ENCODE data around the gene SLC25A47.
A peak's percentile ranks its signal among the peaks of the same experiment; 100 is the strongest.

SLC25A47 gene

DNA sequence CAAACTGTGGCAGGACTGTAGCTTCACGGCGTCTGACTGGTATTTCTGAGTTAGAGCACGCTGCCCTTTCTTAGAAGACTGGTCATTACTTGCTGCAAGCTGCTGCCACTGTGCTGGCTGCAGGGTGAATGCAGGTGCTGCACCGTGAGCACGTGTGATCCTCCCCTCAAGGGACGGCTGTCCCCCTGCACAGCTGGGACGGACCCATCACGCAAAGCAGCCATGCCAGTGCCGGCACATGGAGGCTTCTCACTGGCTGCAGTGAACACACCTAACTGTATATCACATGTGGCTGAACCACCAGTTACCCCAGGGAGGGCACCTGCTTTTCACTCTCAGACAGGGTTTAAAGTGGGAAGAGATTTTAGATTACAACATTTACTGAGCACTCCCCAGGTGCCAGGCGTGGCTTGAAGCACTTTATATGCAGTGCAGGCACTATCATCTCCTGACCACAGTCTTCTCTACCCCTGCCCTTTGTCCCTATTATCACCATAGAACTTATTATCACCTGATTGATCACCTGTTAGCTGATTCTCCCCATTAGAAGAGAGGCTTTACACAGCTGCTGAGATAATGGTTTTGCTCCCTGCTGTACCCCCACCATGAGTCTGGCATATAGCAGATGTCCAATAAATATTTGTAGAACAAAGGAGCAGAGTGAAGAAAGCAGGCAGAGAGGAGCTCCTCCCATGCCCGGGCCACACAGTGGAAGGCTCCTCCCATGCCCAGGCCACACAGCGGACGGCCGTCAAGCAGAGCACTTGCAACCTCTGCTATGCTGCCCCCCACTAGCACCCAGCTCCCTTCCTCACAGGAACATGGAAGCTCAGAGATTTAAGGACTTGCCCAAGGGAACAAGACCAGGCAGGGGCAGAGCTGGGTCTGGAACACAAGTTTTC is 25.9 kb downstream of the SLC25A47 start:
- no peak for DNase-seq (ENCODE audit: low spot score)

DNA sequence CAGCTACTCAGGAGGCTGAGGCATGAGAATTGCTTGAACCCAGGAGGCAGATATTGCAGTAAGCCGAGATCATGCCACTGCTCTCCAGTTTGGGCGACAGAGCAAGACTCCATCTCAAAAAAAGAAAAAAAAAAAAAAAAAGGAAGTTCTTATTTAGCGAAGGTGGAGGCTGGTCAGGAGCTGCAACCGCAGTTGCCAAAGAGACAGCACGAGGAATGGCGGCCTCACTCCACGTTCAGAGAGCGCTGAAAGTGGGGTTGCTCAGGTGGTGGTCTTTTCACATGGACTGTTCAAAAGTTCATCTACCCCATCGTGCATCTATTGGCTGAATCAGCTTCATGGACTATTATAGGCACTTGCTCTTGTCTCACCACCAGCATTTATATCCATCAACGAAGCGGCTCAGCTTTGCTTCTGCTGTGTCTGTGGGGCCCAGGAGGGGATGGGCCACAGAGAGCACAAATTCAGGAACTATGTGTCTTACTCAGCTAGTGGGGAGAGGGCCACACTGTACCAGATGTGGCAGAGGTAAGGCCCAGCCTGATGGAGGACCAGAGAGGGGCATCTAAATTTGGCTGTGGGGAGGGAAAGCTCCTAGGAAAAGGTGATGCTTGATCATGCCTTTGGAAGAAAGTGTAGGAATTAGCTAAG is 27.3 kb downstream of the SLC25A47 start:
- DNase-seq (ENCODE audit: low spot score), result no peak

DNA sequence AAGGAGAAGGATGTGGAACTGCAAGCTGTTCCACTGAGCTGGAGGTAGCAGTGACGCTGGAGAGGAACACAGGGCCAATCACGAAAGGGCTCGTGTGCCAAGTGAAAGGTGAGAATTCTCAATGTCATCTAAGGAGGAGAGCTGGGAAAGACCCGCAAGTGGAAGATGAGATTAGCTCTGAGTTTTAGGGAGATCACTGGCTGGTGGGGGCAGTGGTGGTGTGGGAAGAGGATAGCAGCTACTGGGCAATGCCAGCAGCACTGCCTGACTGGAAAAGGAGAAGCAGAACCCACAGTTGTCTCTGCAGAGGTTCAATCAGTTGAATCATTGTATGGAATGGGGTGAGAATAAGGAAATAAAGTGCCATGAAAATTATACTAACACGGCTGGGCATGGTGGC is 27.8 kb downstream of the SLC25A47 start:
- DNase-seq (ENCODE audit: low spot score), result no peak

DNA sequence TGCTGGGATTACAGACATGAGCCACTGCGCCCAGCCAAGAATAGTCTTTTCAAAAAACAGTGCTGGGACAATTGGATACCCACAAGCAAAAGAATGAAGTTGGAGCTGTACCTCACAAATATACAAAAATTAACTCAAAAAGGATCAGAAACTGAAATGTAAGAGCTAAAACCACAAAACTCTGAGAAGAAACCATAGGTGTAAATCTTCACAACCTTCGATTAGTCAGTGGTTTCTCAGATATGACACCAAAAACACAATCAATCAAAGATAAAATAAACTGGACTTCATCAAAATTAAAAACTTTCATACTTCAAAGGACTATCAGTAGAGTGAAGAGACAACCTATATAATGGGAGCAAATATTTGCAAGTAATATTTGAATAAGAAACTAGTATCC is 35.3 kb downstream of the SLC25A47 start:
- DNase-seq (ENCODE audit: low spot score), result no peak

DNA sequence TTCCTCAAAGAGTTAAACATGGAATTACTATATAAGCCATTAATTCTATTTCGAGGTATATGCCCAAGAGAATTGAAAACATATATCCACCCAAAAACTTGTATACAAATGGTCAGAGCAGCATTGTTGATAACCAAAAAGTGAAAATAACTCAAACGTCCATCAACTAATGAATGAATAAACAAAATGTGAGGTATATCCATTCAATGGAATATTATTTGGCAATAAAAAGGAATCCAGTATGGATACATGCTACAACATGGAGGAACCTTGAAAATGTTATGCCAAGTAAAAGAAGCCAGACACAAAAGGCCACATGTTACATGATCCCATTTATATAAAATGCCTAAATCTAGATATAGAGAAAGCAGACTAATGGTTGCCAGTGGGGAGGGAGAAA is 36.0 kb downstream of the SLC25A47 start:
- DNase-seq (ENCODE audit: low spot score), result no peak

DNA sequence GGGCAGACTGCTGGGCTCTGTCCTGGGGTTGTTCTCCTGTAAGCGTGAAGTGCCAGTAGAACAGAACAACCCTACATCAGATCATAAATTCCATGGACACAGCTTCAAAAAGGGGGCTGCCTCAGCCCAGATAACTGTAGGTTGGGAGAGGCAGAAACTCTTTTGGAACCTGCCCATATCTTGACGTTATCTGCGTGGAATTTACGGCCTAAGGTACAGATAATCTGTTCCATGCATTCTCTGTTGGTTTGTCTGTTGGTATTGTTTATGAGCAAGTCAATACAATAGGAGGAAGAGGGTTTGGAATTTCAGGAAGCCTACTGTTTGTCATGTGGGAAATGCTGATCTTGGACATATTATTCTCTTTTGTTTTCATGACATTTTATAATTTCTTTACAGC is 36.7 kb downstream of the SLC25A47 start:
- DNase-seq (ENCODE audit: low spot score), result no peak

DNA sequence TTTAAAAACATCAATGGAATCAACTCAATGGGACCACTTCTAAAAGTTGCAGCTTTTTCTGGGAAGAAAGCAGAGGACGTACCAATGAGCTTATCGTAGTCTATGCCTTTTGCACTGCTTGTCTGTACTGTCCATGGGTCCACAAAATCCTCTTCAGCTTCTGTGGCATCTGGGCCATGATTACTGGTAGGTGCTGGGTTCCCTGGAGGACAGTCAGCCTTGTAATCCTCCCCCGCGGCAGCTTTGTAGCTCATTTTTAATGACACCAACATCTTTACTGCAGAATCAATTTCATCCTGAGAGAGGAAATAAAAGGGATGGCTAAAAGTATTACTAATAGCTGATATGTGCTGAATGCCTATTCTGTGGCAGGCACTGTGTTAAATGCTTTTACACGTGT is 38.5 kb downstream of the SLC25A47 start:
- no peak for DNase-seq (ENCODE audit: low spot score)

DNA sequence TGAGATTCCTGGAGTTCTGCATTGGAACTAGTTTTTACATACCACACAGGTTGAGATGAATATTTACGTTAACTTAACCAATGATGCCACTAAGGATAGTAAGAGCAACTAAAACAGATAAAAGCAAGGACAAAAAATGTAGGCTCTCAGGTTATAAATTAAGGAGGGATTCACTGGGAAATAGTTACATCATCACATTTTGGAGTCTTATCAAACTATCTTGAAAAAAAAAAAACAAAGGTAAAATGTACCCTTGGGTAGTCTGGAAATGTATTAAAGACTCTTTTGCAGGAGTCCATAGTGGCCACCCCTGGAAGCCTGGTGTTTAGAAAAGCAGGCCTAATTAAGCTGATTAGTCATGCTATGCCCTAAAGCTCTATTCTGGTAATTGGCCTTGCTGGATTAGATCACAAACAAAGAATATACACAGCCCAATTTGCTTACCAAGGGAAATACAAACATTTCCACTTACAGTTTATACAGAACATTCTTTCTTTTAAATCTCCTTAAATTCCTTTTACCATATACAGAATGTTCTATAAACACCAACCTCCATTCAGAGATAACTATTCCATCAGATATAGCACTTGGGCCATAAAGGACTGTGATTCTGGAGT is 39.3 kb downstream of the SLC25A47 start:
- no peak for DNase-seq (ENCODE audit: low spot score)

DNA sequence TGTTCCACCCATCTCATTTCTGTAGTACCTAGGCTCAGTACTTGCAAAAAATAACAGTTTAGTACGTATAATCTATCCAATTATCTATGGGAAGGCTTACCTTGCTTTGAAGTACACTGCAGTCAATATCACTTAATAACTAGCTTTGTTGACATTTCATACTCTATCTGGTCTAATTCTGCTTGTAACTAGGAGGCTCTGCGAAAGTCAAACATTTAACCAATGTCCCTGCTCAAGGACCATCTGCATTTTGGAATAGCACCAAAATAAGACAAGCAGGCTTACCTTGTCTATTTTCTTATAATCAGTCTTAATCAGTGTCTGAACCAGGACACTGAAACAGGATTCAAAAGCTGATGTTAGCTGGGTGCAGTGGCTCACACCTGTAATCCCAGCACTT is 39.9 kb downstream of the SLC25A47 start:
- no peak for DNase-seq (ENCODE audit: low spot score)

DNA sequence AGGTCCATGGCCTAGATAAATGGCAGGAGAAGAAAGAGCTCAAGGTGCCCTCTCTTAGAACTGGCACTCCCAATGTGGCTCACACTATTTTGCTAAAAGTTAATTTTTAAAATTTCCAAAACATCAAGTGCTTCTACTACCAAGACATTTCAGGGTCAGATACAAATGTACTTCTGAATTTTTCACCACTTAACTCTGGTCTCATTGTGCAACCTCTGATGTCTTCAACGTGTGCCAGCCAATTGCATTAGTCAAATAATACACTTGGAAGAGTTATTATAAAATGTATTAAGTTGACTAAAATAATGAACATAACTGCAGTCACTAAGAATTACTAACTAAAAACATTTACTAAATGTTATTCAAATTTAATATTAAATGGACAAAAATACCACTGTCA is 41.3 kb downstream of the SLC25A47 start:
- no peak for DNase-seq (ENCODE audit: low spot score)

DNA sequence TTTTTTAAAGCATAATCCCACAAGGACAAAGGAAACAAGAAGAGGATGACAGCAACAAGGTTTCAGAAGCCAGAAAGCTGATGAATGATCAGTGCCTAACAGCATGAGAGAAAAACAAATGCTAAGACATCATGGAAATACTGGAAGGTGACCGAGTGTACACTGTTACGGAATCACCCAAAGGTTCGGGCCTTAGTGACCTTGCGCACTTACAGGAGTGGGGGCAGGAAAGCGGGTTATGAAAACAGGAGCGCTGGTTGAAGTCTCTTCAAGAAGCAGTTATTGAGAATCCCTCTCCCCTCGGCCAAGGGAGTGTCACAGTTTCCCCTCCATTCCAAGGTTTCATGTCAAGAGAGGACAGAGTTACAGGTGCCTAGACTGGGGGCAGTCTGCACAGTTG is 42.6 kb downstream of the SLC25A47 start:
- no peak for DNase-seq (ENCODE audit: low spot score)

DNA sequence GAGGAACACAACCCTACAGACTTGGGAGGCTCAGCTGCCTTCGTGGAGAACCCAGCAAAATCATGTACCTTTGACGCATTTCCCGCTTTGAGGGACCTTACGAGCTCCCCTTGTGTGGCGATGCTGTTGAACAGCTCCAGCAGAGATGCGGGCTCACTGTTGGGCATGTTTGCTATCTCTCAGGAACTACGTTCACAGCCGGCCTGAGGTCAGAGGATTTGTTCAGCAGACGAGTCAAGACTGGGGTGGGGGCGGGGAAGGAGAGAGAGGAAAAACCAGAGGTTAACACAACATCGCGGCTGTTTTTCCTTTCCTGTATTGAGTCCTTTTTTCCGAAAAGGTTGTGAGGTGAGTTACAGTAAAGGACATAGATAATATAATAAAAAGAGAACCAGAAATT is 45.9 kb downstream of the SLC25A47 start:
- no peak for DNase-seq (ENCODE audit: low spot score)

DNA sequence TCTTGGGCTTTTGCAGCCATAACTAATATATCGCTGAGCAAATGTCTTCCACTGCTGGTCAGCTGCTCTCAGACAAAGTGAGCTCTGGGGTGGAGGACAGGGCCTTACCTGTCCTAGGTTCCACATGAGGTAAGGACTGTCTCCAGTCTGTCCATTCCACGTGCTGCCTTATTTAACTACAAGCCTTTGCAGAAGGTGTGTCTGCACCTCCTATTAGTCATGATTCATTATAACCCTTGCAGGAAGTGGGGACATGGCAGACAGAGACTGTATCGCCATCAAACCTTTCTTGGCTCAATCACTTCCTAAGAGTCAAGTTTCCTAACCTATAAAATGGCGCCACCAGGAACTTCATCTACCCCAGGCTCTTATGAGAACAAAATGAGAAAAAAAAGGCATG is 46.9 kb downstream of the SLC25A47 start:
- no peak for DNase-seq (ENCODE audit: low spot score)

DNA sequence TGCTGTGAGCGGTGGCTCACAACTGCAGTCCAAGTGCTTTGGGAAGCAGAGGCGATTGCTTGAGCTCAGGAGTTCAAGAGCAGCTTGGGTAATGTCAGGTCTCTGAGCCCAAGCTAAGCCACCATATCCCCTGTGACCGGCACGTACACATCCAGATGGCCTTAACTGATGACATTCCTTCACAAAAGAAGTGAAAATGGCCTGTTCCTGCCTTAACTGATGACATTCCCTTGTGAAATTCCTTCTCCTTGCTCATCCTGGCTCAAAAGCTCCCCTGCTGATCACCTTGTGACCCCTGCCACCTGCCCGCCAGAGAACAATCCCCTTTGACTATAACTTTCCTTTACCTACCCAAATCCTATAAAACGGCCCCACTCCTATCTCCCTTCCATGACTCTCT is 48.6 kb downstream of the SLC25A47 start:
- DNase-seq (ENCODE audit: low spot score), result no peak

DNA sequence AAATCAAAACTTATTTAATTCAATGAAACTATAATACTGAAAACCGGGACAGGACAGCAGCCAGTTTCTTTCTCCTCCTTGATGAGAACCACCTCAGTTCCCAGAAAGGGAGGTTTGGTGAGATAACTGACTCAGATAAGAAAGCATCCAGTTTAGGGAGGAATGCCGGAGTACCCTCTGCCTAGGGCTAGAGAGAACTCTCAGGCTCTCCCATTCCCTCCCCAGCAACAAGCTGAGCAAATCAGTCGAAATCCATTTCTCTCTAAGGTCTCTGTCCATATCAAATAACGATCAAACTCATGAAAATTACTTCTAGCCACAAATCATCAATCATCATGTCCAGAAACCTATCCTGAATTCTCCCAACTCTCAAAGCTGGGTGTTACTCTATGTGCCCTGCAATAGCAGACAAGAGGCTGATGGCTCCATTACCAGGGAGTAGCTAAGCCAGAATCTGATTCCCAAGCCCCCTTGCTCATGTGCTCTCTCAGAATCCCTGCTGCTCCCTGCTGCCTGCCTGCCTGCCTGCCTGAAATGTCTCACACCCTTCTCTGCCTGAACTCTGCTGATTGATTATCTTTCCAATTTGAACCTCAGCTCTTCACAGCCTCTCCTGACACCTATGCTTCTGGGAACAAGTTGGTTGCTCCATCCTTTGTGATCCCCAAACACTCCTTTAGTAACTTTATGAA is 49.4 kb downstream of the SLC25A47 start:
- no peak for DNase-seq (ENCODE audit: low spot score)

DNA sequence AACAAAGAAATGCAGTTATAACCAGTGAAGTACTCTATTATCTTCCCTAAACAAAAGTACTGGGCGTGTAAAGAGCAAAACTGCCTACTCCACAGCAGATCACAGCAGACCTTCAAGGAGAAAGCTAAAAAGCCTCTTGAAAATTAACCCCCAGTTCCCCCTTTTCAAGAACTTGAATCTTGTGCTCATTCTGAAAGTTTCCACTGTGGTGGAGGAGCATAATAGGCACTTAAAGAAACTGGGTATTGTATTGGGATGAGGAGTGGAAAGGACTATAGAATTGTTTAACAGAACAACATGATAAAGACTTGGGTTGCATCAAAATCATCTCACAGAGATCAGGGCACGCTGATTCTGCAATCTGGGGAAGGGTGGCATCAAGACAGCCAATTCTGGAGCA is 51.1 kb downstream of the SLC25A47 start:
- DNase-seq (ENCODE audit: low spot score), result no peak

DNA sequence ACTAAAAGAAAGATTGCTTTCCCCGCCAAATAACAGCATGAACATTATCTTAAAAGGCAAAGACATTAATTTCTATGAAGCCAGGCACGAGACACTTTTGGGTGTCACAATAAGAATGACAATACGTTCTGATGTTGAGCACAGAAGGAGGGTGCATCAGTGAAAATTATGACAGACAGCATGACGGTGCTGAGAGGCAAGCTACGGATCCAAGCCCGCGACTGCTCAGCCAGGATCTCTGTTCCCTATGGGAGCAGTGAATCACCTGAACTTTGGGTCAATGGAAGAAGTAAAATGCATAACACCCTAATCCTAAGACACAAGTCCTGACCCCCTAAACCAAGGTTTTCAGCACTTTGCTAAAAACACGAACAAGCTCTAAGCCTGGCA is 51.7 kb downstream of the SLC25A47 start:
- DNase-seq (ENCODE audit: low spot score), result no peak

DNA sequence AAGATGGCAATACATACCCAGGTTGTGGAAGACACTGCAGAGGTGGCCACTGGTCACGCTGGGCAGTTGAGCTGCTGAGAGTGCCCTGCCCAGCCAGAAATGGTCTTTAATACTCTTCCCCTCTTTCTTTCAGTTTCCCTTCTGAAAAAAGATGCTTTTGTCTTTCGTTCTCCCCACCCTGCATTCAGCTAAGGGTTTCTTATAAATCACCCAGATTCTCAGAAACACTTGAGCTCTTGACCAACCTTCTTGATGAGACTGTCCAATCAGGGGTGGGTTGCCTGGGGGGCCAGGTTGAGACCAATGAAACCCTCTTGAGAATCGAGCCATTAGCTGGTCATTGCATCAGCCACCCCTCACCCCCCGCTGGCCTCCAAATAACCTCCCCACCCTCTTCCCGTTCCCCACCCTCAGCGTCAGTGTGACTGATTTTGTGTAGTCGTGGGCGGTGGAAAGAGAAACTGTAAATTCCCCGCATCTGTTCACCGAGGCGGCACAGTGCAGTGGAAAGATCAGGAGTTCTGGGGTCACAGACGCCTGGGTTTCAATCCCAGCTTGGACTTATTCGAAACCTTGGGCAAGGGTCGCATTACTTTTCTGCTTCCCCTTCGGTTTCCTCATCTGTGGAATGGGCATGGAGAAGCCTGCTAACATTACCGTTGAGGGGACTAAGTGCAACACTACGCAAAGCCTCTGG is 52.3 kb downstream of the SLC25A47 start:
- DNase-seq (ENCODE audit: low spot score), result no peak

DNA sequence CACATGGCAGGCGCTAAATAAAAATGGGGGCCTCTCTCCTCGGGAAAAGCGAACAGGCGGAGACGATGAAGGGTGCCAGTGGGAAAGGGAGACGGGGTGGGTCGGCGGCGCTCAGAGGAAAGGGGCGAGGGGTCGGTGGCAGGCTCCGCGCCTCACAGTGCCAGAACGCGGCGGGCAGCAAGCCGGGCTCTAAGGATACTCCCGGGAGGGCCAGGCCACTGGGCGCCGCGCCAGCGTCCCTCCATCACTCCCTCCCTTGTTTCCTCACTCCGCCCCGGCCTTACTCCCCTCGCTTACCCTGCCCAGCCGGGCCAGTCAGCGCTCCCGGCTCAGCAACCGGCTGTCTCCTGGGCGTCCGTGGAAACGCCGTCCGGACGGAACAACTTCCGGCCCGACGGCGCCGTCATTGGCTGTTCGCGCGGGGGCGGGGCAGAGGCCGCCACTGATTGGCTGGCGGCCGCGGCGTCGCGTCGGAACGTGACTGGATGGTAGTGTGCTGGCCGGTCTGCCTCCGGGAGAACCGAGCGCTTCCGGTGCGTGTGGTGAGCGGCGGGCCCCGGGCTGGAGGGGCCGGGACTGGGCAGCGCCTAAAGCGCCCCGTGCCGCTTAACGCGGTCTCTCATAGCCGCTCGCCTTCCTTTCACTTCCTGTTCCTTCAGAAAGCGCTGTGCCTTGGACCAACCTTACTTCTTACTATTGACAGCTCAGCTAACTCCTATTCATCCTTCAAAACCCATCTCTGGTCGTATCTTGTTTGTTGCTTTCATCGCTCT is 53.0 kb downstream of the SLC25A47 start, which contains the start of gene WDR25:
TSS of gene WDR25 (plus strand) at position 523 of the 773 bp plus-strand sequence.
- DNase-seq (ENCODE audit: low spot score), result peak; percentile 93

DNA sequence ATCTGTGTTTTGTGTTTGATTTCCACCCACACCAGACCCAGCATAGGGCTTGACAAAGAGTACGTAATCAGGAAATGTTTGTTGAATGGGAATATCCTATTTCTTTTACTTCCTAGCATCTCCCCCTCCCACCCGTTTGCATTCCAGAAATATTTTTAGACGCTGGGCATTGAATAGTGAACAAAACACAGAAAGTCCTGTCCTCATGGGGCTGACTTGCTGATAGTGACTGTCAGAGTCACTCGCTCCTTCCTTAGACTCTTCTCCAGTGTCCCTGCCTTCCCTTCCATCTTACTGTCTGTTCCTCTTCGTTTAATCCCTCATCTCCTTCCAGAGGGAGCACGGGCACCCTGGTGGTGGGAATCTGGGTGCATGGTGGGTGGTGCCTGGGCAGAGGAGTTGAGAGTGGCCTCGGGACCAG is 53.6 kb downstream of the SLC25A47 start:
- DNase-seq (ENCODE audit: low spot score), result no peak

All from putamen (tissue), 1 donor.